ENCODE data around the gene CERS6. TPM values are rescaled to one million over a fixed set of nuclear protein-coding genes. Genes with fewer than 3 reads are reported as not detected.

Gene CERS6
- total and polyA plus RNA-seq, 2 experiments from 2014 or later = 7.4 to 35.0 TPM

GRCh38 chr2:168448980-168449379, 7.1 kb upstream of the CERS6 start:
- Mint-ChIP-seq H3K27ac (no peak overlapping the region), H3K27me3 (ENCODE audit: insufficient read depth, low read depth, poor library complexity) (no peaks in the 10 kb centered on the region), H3K4me3 (no peak overlapping the region), H3K9me3 (no peaks in the 10 kb centered on the region; the same call in 2 of the 3 replicates), H3K36me3 (ENCODE audit: low read depth) (no peaks in the 10 kb centered on the region; the same call in 2 of the 3 replicates), H3K4me1 (peaks cover 9% of the 10 kb centered on the region)
- no peak overlapping the region for H3K4me3 ChIP-seq
- no peak for TF ChIP-seq POLR2AphosphoS5 (IDR thresholded peaks at IDR 0.05; ENCODE audit: low read depth)
- no peak for TF ChIP-seq EZH2phosphoT487 (IDR thresholded peaks at IDR 0.05; ENCODE audit: unreplicated experiment)
- TF ChIP-seq, protein P1, sequence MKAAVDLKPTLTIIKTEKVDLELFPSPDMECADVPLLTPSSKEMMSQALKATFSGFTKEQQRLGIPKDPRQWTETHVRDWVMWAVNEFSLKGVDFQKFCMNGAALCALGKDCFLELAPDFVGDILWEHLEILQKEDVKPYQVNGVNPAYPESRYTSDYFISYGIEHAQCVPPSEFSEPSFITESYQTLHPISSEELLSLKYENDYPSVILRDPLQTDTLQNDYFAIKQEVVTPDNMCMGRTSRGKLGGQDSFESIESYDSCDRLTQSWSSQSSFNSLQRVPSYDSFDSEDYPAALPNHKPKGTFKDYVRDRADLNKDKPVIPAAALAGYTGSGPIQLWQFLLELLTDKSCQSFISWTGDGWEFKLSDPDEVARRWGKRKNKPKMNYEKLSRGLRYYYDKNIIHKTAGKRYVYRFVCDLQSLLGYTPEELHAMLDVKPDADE (IDR thresholded peaks at IDR 0.05) = no peak
- TF ChIP-seq STAT1 (IDR thresholded peaks at IDR 0.05; ENCODE audit: unreplicated experiment) = no peak
- DNase-seq (ENCODE audit: low spot score) (no peak), ATAC-seq (no peak)
- no peaks in the 10 kb centered on the region for H3K27me3 ChIP-seq (ENCODE audit: insufficient read depth)
- H3F3A ChIP-seq (replicated peaks; ENCODE audit: low read depth) = no peaks in the 10 kb centered on the region
- no peaks in the 10 kb centered on the region for H3K79me2 ChIP-seq (replicated peaks; ENCODE audit: insufficient read depth)
- no peaks in the 10 kb centered on the region; the same call in none of the 2 replicates for H3K4me1 ChIP-seq (ENCODE audit: insufficient read depth)
- no peaks in the 10 kb centered on the region for H4K20me1 ChIP-seq (replicated peaks; ENCODE audit: insufficient read depth)
- H3K36me3 ChIP-seq (ENCODE audit: insufficient read depth) = no peaks in the 10 kb centered on the region
- no peak overlapping the region for H3K4me2 ChIP-seq
- H2AFZ ChIP-seq = no peak overlapping the region
- no peak overlapping the region for H3K27ac ChIP-seq (ENCODE audit: low read depth)
- H3K9me2 ChIP-seq (ENCODE audit: insufficient read depth) = peaks cover 7% of the 10 kb centered on the region

GRCh38 chr2:168449419-168449818, 6.7 kb upstream of the CERS6 start:
- H3K4me3 ChIP-seq = no peak overlapping the region
- H3K9me2 ChIP-seq (ENCODE audit: insufficient read depth) = peaks cover 7% of the 10 kb centered on the region
- Mint-ChIP-seq H3K36me3 (ENCODE audit: low read depth) (no peaks in the 10 kb centered on the region; the same call in 2 of the 3 replicates), H3K27ac (no peak overlapping the region), H3K4me1 (peaks cover 7% of the 10 kb centered on the region; the same call in 2 of the 3 replicates), H3K27me3 (ENCODE audit: insufficient read depth, low read depth, poor library complexity) (no peaks in the 10 kb centered on the region), H3K9me3 (no peaks in the 10 kb centered on the region; the same call in 2 of the 3 replicates), H3K4me3 (no peak overlapping the region)
- no peak overlapping the region for H3K27ac ChIP-seq (ENCODE audit: low read depth)
- no peak overlapping the region for H3K4me2 ChIP-seq
- no peak for DNase-seq (ENCODE audit: low spot score)
- H3K79me2 ChIP-seq (replicated peaks; ENCODE audit: insufficient read depth) = no peaks in the 10 kb centered on the region
- H4K20me1 ChIP-seq (replicated peaks; ENCODE audit: insufficient read depth) = no peaks in the 10 kb centered on the region
- H3F3A ChIP-seq (replicated peaks; ENCODE audit: low read depth) = no peaks in the 10 kb centered on the region
- no peak for ATAC-seq
- no peaks in the 10 kb centered on the region for H3K36me3 ChIP-seq (ENCODE audit: insufficient read depth)
- H2AFZ ChIP-seq = no peak overlapping the region
- no peaks in the 10 kb centered on the region; the same call in none of the 2 replicates for H3K4me1 ChIP-seq (ENCODE audit: insufficient read depth)
- no peak for TF ChIP-seq CREB1 (CRISPR knock-in tag; IDR thresholded peaks at IDR 0.05; ENCODE audit: low read depth)
- no peak for TF ChIP-seq EZH2phosphoT487 (IDR thresholded peaks at IDR 0.05; ENCODE audit: unreplicated experiment)
- no peak for TF ChIP-seq JUNB (IDR thresholded peaks at IDR 0.05; ENCODE audit: unreplicated experiment)
- no peak for TF ChIP-seq STAT1 (IDR thresholded peaks at IDR 0.05; ENCODE audit: unreplicated experiment)
- H3K27me3 ChIP-seq (ENCODE audit: insufficient read depth) = no peaks in the 10 kb centered on the region

DNA sequence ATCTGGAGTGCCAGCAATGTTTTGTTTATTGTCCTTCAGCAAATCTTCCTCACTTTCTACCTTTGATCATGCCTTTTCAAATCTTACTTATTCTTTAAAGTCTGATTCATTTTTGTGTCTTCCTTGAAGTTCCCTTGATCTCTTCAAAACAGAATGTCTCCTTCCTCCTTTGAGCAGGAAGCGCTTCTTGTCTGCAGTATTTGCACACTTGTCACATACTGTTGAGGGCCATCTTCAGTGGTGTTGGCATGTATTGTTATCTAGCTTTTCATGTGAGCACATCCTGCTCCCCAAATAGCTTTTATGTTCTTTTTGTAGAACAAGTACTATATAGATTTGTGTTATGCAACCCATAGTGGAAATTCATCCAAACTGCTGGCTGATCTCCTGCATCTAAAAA, 5.9 kb upstream of the CERS6 start:
- H3K9me3 Mint-ChIP-seq = no peaks in the 10 kb centered on the region; the same call in 2 of the 3 replicates
- Histone ChIP-seq H2AFZ (no peak overlapping the region), H3K9me2 (ENCODE audit: insufficient read depth) (peaks cover 7% of the 10 kb centered on the region), H3K4me2 (no peak overlapping the region), H3K27me3 (ENCODE audit: insufficient read depth) (peaks cover 5% of the 10 kb centered on the region; the same call in 1 of the 2 replicates), H3K27ac (ENCODE audit: low read depth) (no peak overlapping the region), H3K4me1 (ENCODE audit: insufficient read depth) (no peaks in the 10 kb centered on the region; the same call in none of the 2 replicates), H3K36me3 (ENCODE audit: insufficient read depth) (no peaks in the 10 kb centered on the region), H3K4me3 (no peak overlapping the region), H4K20me1 (replicated peaks; ENCODE audit: insufficient read depth) (no peaks in the 10 kb centered on the region), H3K79me2 (replicated peaks; ENCODE audit: insufficient read depth) (no peaks in the 10 kb centered on the region), H3F3A (replicated peaks; ENCODE audit: low read depth) (no peaks in the 10 kb centered on the region)
- no peak overlapping the region for H3K27ac Mint-ChIP-seq
- H3K27me3 Mint-ChIP-seq (ENCODE audit: insufficient read depth, low read depth, poor library complexity) = no peaks in the 10 kb centered on the region
- peaks cover 7% of the 10 kb centered on the region; the same call in 2 of the 3 replicates for H3K4me1 Mint-ChIP-seq
- ATAC-seq (no peak), DNase-seq (ENCODE audit: low spot score) (no peak)
- no peak overlapping the region for H3K4me3 Mint-ChIP-seq
- no peaks in the 10 kb centered on the region; the same call in 2 of the 3 replicates for H3K36me3 Mint-ChIP-seq (ENCODE audit: low read depth)
- no peak for TF ChIP-seq JUNB (IDR thresholded peaks at IDR 0.05; ENCODE audit: unreplicated experiment)
